Measurements from ENCODE around the gene B4GALT5. TPM values are rescaled to one million over a fixed set of nuclear protein-coding genes. Genes with fewer than 3 reads are reported as not detected.
"Not testable (repeated sequence)": the region's sequence is repeated elsewhere in the genome, so short reads cannot be mapped to it uniquely, and the experiment has no call there.

B4GALT5 gene
- total RNA-seq, 2 experiments from 2014 or later: 18.6 to 19.0 TPM

GRCh38 chr20:49707118-49707517 lies 6.6 kb downstream of the B4GALT5 start:
- H3K4me1 Mint-ChIP-seq (ENCODE audit: low read depth): peaks cover 41% of the 10 kb centered on the region
- no peak for DNase-seq
- H3K36me3 Mint-ChIP-seq (ENCODE audit: low read depth): peaks cover 3% of the 10 kb centered on the region
- no peaks in the 10 kb centered on the region for H3K9me3 Mint-ChIP-seq
- no peak overlapping the region for H3K4me3 Mint-ChIP-seq
- H3K27ac Mint-ChIP-seq: no peak overlapping the region
- no peaks in the 10 kb centered on the region for H3K27me3 Mint-ChIP-seq (ENCODE audit: low read depth)
- CTCF ChIA-PET: no interaction called here
- intact Hi-C loops (cut with micrococcal nuclease): no loop called here

- Mint-ChIP-seq H3K4me3 (no peak overlapping the region), H3K36me3 (ENCODE audit: low read depth) (peaks cover 3% of the 10 kb centered on the region), H3K27ac (no peak overlapping the region), H3K27me3 (ENCODE audit: low read depth) (no peaks in the 10 kb centered on the region), H3K9me3 (no peaks in the 10 kb centered on the region), H3K4me1 (ENCODE audit: low read depth) (peaks cover 37% of the 10 kb centered on the region)
- no peak for DNase-seq
- CTCF ChIA-PET: no interaction called here
- intact Hi-C loops (cut with micrococcal nuclease): no loop called here
Measured at GRCh38 chr20:49706630-49707091, 7.0 kb downstream of the B4GALT5 start.

- DNase-seq; H3K4me3 Mint-ChIP-seq; intact Hi-C loops (cut with micrococcal nuclease); H3K36me3 Mint-ChIP-seq (ENCODE audit: low read depth); H3K27me3 Mint-ChIP-seq (ENCODE audit: low read depth); H3K27ac Mint-ChIP-seq; CTCF ChIA-PET; H3K9me3 Mint-ChIP-seq: not testable (repeated sequence)
- peaks cover 38% of the 10 kb centered on the region for H3K4me1 Mint-ChIP-seq (ENCODE audit: low read depth)
Measured at GRCh38 chr20:49705893-49706292, 7.8 kb downstream of the B4GALT5 start.

- no peak overlapping the region for H3K27ac Mint-ChIP-seq
Measured at GRCh38 chr20:49705358-49705757, 8.3 kb downstream of the B4GALT5 start.

GRCh38 chr20:49704932-49705336 lies 8.7 kb downstream of the B4GALT5 start:
- Mint-ChIP-seq H3K9me3 (no peaks in the 10 kb centered on the region), H3K27ac (no peak overlapping the region), H3K36me3 (ENCODE audit: low read depth) (peaks cover 1% of the 10 kb centered on the region), H3K4me3 (no peak overlapping the region), H3K27me3 (ENCODE audit: low read depth) (no peaks in the 10 kb centered on the region), H3K4me1 (ENCODE audit: low read depth) (peaks cover 41% of the 10 kb centered on the region)
- intact Hi-C loops (cut with micrococcal nuclease): no loop called here
- CTCF ChIA-PET: interaction anchor here (0.6 to 0.7 kb wide), 3 partner anchors 15 to 183 kb away, joined by 3 to 5 read pairs (median 3); no protein-coding TSS in a partner anchor
- no peak for DNase-seq

More at GRCh38 chr20:49705358-49705757, 8.3 kb downstream of the B4GALT5 start:
- Mint-ChIP-seq H3K27me3 (ENCODE audit: low read depth) (no peaks in the 10 kb centered on the region), H3K36me3 (ENCODE audit: low read depth) (peaks cover 1% of the 10 kb centered on the region), H3K9me3 (no peaks in the 10 kb centered on the region), H3K4me3 (no peak overlapping the region), H3K4me1 (ENCODE audit: low read depth) (peaks cover 40% of the 10 kb centered on the region)
- no peak for DNase-seq
- CTCF ChIA-PET: interaction anchor here (0.6 to 0.7 kb wide), 3 partner anchors 14 to 183 kb away, joined by 3 to 5 read pairs (median 3); no protein-coding TSS in a partner anchor
- intact Hi-C loops (cut with micrococcal nuclease): no loop called here

GRCh38 chr20:49701916-49702315 lies 11.8 kb downstream of the B4GALT5 start:
- Mint-ChIP-seq H3K36me3 (ENCODE audit: low read depth) (peaks cover 6% of the 10 kb centered on the region), H3K9me3 (no peaks in the 10 kb centered on the region), H3K4me3 (no peak overlapping the region), H3K27ac (no peak overlapping the region), H3K4me1 (ENCODE audit: low read depth) (peaks cover 57% of the 10 kb centered on the region), H3K27me3 (ENCODE audit: low read depth) (no peaks in the 10 kb centered on the region)
- no peak for DNase-seq
- intact Hi-C loops (cut with micrococcal nuclease): no loop called here
- CTCF ChIA-PET: no interaction called here

- H3K27ac Mint-ChIP-seq: no peak overlapping the region
- no peaks in the 10 kb centered on the region for H3K27me3 Mint-ChIP-seq (ENCODE audit: low read depth)
- H3K9me3 Mint-ChIP-seq: no peaks in the 10 kb centered on the region
- peak; percentile 29 for DNase-seq
- H3K36me3 Mint-ChIP-seq (ENCODE audit: low read depth): peaks cover 6% of the 10 kb centered on the region
- CTCF ChIA-PET: no interaction called here
- H3K4me3 Mint-ChIP-seq: no peak overlapping the region
- intact Hi-C loops (cut with micrococcal nuclease): no loop called here
- peaks cover 57% of the 10 kb centered on the region for H3K4me1 Mint-ChIP-seq (ENCODE audit: low read depth)
Measured at GRCh38 chr20:49701241-49701790, 12.4 kb downstream of the B4GALT5 start.

- Mint-ChIP-seq H3K4me1 (ENCODE audit: low read depth) (peaks cover 56% of the 10 kb centered on the region), H3K9me3 (no peaks in the 10 kb centered on the region), H3K36me3 (ENCODE audit: low read depth) (peaks cover 6% of the 10 kb centered on the region), H3K27me3 (ENCODE audit: low read depth) (no peaks in the 10 kb centered on the region), H3K4me3 (no peak overlapping the region), H3K27ac (no peak overlapping the region)
- DNase-seq: no peak
- CTCF ChIA-PET: interaction anchor here (1.0 kb wide), 1 partner anchor 87 kb away, joined by 3 read pairs; no protein-coding TSS in a partner anchor
- intact Hi-C loops (cut with micrococcal nuclease): no loop called here
Measured at GRCh38 chr20:49700411-49701185, 13.1 kb downstream of the B4GALT5 start.

GRCh38 chr20:49699200-49699992 lies 14.3 kb downstream of the B4GALT5 start:
- Mint-ChIP-seq H3K4me3 (no peak overlapping the region), H3K4me1 (ENCODE audit: low read depth) (peaks cover 60% of the 10 kb centered on the region), H3K27me3 (ENCODE audit: low read depth) (no peaks in the 10 kb centered on the region), H3K36me3 (ENCODE audit: low read depth) (peaks cover 4% of the 10 kb centered on the region), H3K9me3 (no peaks in the 10 kb centered on the region), H3K27ac (peak overlapping the region; percentile 70)
- CTCF ChIA-PET: interaction anchor here (1.0 kb wide), 1 partner anchor 86 kb away, joined by 3 read pairs; no protein-coding TSS in a partner anchor
- peak; percentile 62 for DNase-seq
- intact Hi-C loops (cut with micrococcal nuclease): loop anchor here (1.0 to 10.0 kb wide), 3 partner anchors 20 to 425 kb away; partner anchors contain the start of gene ZNFX1

GRCh38 chr20:49698477-49698876 lies 15.2 kb downstream of the B4GALT5 start:
- peaks cover 62% of the 10 kb centered on the region for H3K4me1 Mint-ChIP-seq (ENCODE audit: low read depth)
- intact Hi-C loops (cut with micrococcal nuclease): loop anchor here (10.0 kb wide), 1 partner anchor 424 kb away; the partner anchor contains the start of gene ZNFX1
- peak; percentile 16 for DNase-seq
- CTCF ChIA-PET: interaction anchor here (0.6 kb wide), 1 partner anchor 380 kb away, joined by 4 read pairs; no protein-coding TSS in a partner anchor
- H3K9me3 Mint-ChIP-seq: no peaks in the 10 kb centered on the region
- H3K4me3 Mint-ChIP-seq: no peak overlapping the region
- H3K27me3 Mint-ChIP-seq (ENCODE audit: low read depth): no peaks in the 10 kb centered on the region
- peak overlapping the region; percentile 70 for H3K27ac Mint-ChIP-seq
- H3K36me3 Mint-ChIP-seq (ENCODE audit: low read depth): peaks cover 4% of the 10 kb centered on the region

- H3K27ac Mint-ChIP-seq: peak overlapping the region; percentile 36
- H3K4me3 Mint-ChIP-seq: no peak overlapping the region
- H3K4me1 Mint-ChIP-seq (ENCODE audit: low read depth): peaks cover 62% of the 10 kb centered on the region
- CTCF ChIA-PET: no interaction called here
- intact Hi-C loops (cut with micrococcal nuclease): loop anchor here (10.0 kb wide), 1 partner anchor 422 kb away; the partner anchor contains the start of gene ZNFX1
- no peaks in the 10 kb centered on the region for H3K27me3 Mint-ChIP-seq (ENCODE audit: low read depth)
- peaks cover 4% of the 10 kb centered on the region for H3K36me3 Mint-ChIP-seq (ENCODE audit: low read depth)
- DNase-seq: no peak
- no peaks in the 10 kb centered on the region for H3K9me3 Mint-ChIP-seq
Measured at GRCh38 chr20:49697071-49697470, 16.6 kb downstream of the B4GALT5 start.

GRCh38 chr20:49696594-49696993 lies 17.1 kb downstream of the B4GALT5 start:
- H3K9me3 Mint-ChIP-seq: no peaks in the 10 kb centered on the region
- DNase-seq: no peak
- peaks cover 63% of the 10 kb centered on the region for H3K4me1 Mint-ChIP-seq (ENCODE audit: low read depth)
- H3K27ac Mint-ChIP-seq: no peak overlapping the region
- intact Hi-C loops (cut with micrococcal nuclease): loop anchor here (10.0 kb wide), 1 partner anchor 422 kb away; the partner anchor contains the start of gene ZNFX1
- no peaks in the 10 kb centered on the region for H3K27me3 Mint-ChIP-seq (ENCODE audit: low read depth)
- H3K36me3 Mint-ChIP-seq (ENCODE audit: low read depth): peaks cover 4% of the 10 kb centered on the region
- no peak overlapping the region for H3K4me3 Mint-ChIP-seq
- CTCF ChIA-PET: no interaction called here

All from activated naive CD4-positive, alpha-beta T cell treated with anti-CD3 and anti-CD28 coated beads for 36 hours (primary cell).